Ureter (tissue), 1 donor: Measurements from ENCODE around the gene HOXA11. TPM values are rescaled to one million over a fixed set of nuclear protein-coding genes. Genes with fewer than 3 reads are reported as not detected.

Experiments used
- DNase-seq: peaks from one replicate; pipeline ENCODE4 v3.0.0-alpha.2; 2020; ENCODE audit warnings: low spot score
- total RNA-seq: library from RNA; stranded (reverse); gene quantifications from one replicate; pipeline ENCODE4 v1.2.4, GENCODE V29; 2023
- donor health status: DM: yes; HTN: yes; CAD: no.

HOXA11 gene
- total RNA-seq, 1 donor from 2014 or later: 16.6 TPM

GRCh38 chr7:27180431-27181420 is 4.3 kb downstream of the HOXA11 start:
- peak; percentile 43 for DNase-seq

DNA sequence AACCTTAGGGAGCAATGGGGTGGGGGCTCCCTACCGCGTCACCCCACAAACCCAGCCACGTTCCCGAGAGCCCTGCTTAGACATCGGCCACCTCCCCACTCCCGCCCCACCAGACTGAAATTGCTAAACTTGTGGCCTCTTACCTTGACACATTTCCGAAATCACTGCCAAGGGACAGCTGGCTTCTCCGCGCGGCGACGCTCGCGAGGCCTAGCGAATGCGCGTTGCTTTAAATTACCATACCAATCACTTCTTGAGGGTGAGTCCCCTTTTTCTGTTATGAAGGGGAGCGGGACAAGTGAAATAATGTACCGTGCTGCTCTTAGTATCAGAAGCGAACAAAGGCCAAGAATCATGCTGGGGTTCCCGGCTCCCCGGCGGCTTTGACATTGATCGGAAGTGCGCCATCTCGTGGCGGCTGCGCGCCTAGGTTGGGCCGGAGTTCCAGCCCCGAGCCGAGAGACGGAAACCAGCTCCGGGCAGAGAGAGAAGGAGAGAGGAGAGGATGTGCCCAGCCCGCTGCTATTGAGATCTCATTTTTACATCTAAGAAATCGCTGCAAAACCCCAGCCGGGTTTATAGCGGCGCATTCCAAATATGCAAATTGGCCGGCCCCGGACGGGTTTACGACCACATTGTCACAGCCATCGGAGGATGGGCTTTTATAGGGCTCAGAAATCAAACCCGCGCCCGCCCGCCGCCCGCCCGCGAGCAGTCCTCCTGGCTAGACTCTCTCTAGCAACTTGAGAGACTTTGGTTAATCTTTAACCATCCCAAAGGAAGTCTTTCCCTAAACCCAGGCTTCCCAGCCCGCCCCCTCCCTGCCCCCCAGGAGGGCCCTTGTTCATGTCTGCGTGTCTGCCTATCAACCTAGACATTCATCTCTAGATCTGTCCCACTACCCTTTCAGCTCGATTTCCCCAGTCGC is 5.3 kb downstream of the HOXA11 start:
- peak; percentile 85 for DNase-seq

- DNase-seq: peak; percentile 35
These were observed 6.0 kb downstream of the HOXA11 start for GRCh38 chr7:27179030-27179429.

DNA sequence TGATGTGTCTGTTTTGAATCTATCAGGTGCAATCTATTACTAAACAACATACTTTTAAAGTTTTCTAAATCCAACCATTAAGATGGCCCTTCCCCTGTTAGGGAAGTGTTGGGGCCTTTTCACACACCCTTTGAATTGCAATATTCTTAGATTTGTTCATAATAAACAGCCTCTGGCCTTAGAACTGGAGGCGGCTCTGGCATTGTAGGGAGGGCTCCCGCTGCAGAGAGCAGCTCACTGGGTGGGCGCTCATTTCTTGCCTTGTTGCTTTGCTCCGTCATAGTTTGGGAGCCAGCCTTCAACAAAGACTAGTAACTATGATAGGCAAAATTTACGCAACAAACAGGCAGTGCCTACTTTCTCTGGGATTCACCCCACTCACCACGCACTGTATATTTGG is 6.7 kb downstream of the HOXA11 start:
- DNase-seq: peak; percentile 44

- DNase-seq: no peak
These were observed 7.2 kb downstream of the HOXA11 start for GRCh38 chr7:27177795-27178320.

DNA sequence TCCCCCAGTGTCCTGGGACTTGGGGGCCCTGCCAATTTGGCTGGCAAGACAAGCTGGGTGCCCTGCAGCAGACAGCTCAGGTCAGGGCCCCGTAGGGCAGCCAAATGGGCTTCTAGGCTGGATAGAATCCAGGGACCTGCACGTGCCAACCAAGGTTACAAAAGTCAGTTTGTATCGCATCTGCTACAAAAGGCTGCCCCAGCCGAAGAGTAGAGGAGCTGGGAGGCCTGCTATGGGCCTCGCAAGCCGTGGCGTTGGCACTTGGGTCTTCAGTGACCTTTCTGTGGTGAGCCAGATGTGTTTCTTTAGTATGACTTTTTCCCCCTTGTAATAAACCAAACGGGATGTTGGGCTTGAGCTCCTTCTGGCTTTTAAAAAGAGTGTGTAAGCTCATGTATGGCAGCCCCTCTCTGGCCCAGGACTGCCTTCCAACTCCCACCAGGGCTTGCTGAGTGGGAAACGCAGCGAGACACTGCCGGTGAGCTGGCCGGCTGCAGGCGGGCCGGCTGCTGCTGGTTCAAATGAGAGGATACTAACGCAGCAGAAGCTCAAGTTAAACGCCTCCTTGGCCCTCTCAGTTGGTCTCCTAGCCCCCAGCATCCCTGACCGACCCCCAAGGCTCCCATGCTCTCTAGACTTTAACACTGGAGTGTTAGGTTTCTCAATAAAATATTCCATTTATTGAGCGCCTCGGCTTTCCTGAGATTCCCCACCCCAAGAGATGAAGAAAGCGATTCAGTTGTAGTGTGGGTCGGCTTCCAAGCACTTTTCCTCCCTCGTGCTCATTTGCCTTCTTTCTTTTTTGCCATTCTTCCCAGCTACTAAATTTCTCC is 7.9 kb downstream of the HOXA11 start:
- no peak for DNase-seq

DNA sequence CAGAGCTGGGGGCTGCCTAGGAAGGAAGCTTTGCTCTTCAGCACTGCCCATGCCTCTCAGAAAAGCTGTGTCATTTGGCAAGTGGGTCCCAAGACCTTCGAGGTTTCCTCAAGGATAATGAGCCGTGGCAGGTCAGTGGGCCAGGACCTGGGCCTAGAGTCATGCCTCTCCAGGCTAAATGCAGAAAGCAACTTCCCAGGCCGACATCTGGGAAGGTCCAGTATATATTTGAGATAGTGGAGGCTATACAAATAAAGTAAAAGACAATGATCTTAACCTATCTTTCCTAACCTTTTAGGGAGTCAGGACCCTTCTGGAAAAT is 8.5 kb downstream of the HOXA11 start:
- DNase-seq: no peak

DNA sequence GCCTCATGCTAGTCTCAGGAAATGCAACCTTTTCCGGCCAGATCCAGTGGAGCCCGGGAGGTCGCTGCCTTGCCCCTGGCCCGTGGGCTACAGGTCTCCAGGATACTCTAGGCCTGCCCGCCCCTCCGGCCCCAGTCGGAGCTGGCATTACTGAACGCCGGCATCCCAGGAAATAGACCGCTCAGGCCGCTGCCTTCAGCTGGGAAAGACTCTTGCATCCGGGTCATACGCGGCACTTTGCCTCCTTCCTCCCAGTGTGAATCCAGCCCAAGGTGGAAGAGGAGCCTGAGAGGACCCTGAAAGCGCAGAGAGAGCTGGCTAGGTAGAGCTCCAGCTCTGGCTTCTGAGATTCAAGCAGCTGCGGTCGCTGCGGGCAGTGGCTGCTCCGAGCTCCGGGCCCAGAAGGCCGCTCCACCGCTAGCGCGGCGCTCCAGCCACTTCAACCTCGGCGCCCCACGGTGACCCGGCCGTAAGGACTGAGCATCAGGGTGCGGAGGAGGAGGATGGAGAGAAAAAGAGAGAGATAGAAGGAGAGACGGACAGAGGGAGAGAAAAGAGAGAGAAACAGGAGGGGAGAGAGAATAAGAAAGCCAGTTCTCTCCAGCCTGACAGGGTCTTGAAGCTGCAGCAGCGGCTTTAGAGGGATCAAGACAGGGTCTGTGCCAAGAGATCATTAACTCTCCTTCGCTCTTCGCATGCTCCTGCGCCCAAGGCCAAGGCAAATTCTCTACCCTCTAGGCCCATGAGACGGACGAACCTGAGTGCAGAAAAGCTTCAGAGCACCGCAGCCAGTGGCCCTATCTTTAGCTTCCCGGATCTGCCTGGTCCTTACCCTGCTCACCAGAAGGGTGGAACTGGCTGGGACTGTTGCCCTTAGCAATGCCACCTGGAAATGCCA is 9.2 kb downstream of the HOXA11 start:
- DNase-seq: no peak

GRCh38 chr7:27174874-27175625 is 10.0 kb downstream of the HOXA11 start:
- DNase-seq: peak; percentile 63

DNA sequence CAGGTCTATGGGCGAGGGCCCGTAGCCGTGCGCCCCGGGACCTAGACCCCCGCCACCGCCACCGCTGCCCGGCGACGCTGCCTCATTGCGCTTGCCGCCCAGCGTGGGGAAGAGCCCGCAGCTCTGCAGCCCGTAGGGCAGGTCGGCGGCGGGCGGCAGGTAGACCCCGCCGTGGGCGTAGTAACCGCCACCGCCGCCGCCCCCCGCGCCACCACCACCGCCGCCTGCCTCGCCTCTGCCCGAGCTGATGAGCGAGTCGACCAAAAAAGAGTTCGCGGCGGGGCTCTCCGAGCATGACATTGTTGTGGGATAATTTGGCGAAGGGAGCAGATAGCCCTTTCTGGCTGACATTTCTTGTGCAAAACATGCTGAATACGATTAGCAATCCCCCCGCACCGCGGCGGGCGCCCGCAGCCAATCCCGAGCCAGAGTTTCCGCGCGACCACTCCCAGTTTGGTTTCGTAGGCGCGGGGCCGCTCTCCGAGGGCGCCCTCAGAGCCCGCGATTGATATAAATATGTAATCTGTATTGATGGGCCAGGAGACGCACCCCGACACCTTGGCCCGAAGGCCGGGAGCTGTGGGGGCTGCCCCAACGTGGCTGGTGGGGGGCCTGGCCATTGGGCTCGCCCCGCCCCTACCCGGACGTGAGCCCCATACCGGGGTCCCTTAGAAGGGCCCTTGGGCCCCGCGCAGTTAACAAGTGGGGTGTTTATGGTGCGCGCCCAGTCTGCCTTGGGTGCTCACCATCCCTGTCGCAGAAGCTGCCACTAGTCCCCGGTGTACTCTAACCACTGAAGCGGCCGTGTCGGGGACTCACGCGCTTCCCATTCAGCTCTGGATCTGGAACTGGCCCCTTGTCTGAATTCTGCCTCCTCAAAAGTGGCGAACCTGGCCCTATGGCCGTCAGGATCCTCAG is 10.8 kb downstream of the HOXA11 start, which contains the start of gene HOXA10:
HOXA10 (minus strand) TSS at position 365 of the 918 bp plus-strand sequence; CDS start at position 351, 14 bp downstream.
- DNase-seq: peak; percentile 76

DNA sequence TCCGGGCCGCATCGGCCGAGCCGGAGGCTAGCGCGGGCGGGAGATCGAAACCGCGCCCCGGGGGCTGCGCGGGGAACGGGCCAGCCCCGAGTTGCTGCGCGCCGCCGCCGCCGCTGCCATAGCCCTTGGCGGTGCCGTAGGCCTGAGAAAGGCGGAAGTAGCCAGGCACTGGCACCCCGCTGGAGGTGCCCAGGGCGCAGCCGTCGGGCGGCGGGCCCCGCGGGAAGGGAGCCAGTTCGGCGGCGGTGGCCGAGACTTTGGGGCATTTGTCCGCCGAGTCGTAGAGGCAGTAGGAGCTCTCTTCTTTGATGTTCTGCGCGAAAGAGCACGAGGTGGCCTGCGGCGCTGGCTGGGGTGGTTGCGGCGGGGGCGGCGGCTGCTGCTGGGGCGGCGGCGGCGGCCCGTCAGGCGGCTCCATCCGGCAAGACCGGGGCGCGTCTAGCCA is 11.5 kb downstream of the HOXA11 start:
- peak; percentile 53 for DNase-seq

DNA sequence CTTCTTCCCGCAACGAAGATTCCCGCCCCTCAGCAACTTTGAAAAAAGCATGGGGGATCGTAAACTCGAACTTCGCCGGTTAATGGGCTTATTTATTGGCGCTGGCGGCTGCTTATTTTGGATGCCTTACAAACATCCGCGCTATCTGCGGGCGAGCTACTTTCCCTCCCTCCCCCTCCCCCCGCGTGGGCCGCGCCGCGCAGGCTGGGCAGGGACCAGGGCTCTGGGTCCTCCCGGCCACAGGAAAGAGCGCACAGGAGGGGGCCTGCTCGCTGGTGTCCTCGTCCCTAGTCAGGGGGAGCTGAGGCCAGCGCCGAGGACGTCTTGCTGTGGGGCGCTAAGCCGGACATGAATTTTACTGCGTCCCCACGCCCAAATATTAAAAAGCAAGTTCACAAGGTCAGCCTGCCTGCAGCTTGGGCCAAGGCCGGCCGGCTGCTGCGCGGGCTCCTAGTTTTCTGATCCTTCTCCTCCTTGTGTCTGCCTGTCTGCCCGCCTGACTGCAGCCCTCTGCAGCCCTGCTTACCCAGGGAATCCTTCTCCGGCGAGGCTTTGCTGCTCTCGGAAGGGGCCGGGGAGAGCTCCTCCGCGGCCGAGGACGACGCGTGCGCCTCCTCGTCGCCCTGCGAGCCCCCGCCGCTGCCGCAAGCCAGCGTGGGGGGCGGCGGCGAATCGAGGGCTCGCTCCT is 12.1 kb downstream of the HOXA11 start:
- DNase-seq: peak; percentile 93

GRCh38 chr7:27172315-27172774 is 12.7 kb downstream of the HOXA11 start:
- DNase-seq: peak; percentile 45

- peak; percentile 41 for DNase-seq
These were observed 13.3 kb downstream of the HOXA11 start for GRCh38 chr7:27171637-27172314.

- no peak for DNase-seq
These were observed 13.8 kb downstream of the HOXA11 start for GRCh38 chr7:27171325-27171636.

DNA sequence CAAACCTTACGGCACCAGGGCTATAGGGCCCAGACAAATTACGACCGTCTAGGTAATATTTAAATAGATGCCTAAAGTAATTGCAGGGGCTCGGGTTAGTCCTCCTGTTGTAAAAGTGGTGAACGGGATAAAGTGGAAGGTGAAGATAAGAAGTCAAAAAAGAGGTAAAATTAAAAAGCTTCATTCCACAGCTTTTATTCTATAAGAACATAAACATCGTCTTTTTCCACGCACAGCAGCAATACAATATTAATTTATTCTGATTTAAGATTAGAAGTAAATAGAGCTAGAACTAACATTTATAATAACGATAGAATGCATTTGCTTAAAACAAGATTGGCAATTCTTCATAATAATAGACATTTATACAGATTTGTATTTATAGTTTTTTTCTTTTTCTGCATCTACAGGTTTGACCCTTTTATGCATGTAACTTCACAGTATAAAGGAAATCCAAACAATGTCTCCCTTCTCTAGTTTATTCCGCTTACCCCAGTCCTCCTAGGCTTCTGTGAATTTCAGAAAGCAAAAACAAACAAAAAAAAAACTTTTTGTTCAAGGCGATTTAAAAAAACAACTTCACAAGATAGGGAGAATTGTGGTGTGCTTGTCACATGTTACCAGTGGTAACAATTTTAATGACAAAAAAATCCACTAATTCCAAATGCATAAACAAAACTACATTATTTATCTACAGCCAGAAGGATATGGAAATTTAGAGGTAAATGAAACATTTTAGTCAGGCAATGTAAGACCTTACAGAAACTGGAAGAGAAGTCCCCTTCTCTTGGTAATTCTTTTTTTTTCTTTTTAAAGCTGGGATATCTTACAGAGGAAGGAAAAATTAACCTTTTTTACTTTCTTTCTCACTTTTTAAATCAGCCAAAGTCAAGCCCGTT is 14.4 kb downstream of the HOXA11 start:
- DNase-seq: no peak
